NCI-H2196 treated with DMSO at 0.1 percent for 48 hours (cell line): ENCODE results near the gene EIPR1.

Source experiments
- DNase-seq: peaks from one replicate; lab custom pipeline; 2025; ENCODE audit not compliant: unreplicated experiment; lab: John Stamatoyannopoulos, UW

The EIPR1 gene

DNA sequence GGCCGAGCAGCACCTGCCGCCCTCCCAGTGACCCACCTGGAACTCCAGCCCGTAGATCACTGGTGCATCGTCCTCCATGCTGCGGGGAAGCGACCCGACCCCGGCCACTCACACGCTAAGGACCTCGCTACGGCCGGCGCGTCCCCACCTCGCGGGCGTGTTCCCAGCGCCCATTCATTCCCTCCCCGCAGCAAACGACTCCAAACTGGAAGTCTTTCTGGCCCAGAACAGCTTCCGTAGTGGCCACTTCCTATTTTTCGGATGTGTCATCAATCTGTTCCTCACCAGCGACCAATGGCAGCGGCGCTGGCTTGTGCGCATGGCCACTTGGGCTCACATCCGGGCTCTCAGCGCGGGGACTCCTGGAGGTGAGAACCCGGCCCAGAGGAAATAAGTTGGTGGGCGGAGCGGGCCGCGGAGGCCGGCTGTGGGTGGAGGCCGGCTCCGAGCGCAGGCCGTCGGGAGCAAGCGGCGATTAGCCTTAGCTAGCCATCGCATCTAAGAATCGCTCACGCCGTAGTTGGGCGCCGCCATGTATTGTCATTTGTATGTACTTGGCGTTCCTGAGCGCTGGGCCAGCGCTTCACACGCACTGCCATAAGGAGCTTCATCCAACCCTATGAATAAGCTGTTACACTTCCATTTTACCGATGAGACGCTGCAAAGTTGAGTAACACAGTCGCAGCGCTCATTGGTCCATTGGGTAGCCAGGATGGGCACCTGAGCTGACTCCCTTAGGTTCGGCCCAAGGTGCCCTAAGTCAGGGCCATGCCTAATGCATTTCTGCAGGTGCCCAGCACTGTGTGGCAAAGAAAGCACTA is at the start of gene EIPR1:
Gene EIPR1 (minus strand): TSS at position 207 of the 821 bp plus-strand sequence. CDS start 129 bp downstream, at position 78.
- peak; percentile 96 for DNase-seq

DNA sequence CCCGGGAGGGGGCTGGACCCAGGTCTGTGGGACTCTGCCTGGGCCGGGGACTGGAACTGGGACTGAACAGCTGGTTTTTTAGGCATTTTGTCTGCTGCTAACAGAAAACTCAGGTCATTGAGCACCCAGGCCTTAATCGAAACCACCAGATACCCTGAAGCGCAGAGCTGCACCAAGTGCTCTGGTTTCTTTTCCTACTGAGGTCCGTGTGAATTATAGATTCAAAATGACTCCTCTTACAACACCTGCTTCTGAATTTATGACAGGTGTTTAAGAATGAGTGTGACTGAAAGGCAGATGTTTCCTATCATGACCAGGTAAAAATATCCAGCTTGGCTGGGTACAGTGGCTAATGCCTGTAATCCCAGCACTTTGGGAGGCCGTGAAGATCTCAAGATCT is 49.7 kb upstream of the EIPR1 start:
- DNase-seq: no peak

DNA sequence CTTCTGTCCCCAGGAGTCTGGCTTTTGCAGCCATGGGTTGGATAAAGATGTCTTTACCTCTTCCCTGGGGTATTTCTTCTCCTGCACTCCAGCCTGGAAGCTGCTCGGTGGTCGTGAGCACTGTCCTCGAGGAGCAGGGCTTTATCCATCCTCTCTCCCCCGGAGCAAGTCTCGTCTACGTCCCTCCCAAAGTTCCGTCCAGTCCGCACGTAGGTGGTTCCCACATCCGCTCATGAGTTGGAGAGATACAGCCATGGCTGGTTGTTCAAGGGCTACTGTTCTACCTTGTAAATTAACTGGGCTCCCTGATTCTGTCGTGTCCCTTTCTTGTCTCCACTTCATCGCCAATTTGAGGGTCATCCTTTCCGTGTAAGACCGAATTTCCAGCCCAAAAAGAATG is 49.0 kb upstream of the EIPR1 start:
- no peak for DNase-seq

DNA sequence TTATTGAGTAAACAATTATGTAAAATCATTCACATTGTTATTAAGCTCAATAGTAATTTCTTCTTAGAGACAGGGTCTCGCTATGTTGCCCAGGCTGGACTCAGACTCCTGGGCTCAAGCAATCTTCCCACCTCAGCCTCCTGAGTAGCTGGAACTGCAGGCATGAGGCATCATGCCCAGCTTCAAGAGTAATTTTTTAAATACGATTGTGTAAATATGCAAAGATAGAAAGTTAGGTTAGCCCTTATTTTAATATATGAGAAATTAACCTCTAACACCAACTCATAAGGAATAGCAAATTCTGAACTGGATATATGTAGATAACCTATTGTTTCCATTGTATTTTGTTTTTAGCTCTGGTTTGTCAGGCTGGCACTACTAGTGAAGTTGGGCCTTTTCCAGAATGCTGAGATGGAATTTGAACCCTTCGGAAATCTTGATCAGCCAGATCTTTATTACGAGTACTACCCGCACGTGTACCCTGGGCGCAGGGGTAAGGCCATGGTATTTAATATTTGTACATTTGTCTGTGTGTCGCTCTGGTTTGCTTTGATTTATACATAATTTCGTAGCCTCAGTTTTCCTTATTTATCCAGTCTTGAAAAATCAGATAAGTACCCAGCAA is 46.7 kb upstream of the EIPR1 start:
- DNase-seq: no peak

DNA sequence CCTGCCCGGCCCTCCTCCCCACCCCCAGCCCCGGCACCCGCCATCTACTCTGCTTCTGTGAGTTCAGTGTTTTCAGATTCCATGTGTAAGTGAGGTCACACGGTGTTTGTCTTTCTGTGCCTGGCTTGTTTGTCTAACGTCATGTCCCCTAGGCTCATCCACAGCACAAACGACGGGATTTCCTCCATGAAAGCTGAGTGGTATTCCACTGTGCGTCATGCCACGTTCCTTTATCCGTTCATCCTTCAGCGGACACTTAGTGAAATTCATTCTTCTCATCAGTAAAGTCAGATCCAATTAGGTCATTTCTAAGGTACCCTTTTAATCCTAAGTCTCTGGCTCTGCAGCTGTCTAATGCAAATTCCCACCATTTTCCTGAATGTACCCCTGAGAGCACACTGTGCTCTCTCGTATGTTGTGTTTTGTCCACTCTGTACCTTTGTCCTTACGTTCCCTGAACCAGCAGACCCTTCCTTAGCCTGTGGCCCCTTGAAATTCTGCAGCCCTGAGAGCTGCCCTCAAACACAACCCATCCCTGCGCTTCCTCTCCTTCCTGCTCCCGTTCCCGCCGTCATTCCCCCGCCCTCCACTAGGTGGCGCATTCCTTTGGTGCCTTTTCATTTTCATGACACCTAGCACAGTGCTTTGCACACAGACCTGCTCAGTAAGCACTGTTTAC is 46.0 kb upstream of the EIPR1 start:
- DNase-seq: peak; percentile 11

DNA sequence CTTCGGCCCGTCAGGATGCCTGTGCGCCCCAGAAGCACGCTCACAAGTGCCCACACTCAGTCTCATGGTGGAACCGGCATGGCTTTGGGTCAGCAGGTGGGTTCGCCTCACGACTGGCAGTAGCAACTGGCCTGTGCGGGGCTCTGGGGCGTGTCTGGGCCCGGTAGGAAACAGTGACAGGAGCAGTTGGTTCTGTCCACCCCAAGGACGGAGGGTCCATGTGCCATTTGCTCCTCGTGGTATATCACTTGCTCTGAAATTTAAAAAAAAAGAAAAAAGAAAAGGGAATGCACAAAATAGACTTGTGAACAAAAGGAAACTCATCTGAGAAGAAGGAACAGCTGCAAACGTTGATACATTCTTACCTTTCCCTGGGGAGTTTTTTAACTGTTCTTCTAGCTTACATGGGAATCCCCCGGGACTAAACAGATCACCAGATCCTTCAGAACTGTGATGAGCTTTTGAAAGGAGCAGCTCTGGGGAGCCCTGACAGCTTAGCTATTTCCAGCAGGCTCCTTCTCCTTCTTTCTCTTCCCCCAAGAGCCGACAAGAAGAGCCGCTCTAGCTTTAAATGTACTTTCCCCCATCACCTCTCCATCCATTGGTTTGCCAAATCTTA is 44.7 kb upstream of the EIPR1 start:
- no peak for DNase-seq

DNA sequence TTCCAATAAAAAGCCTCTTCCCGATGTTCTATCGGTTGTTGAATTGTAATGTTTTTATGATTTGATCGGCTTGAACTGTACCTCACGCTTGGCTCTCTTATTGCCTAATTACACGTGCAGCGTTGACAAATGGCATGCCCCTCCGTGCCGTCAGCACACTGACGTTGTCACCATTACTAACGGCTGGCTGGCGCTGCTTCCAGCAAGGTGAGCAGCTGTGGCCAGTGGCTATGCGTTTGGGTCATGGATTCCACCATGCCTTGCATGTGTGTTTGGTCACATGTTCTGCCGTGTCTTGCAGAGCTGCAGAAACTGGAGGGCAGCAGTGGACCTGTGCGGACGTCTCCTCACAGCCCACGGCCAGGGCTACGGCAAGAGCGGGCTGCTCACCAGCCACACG is 44.0 kb upstream of the EIPR1 start:
- DNase-seq: no peak

DNA sequence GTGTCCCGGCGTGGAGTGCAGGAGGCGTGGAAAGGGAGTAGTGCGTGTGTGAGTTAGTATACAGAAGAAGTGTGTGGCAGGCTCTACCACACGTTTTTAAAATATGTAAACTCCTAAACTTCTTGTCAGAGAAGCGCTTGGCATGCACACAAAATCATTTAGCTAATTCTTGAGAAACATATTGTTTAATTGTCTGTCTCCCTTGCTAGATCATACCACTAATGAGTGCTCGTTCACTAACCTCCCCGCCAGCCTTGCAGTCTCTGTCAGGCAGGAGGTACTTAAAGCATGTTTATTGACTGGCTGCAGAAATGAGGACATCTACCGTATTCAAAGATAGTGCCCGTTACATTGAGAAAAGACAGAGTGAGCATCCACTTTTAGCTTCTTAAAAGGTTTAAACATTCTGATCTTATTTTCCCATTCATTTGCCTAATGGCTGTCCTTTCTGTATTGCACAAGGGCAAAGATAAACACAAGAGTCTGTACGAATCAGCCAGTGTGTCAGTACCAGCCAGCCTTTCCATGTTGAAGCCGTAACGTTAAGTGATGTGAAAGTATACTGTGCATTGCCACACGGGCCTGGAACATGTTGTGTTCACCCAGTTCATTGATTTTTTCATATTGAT is 43.3 kb upstream of the EIPR1 start:
- no peak for DNase-seq

DNA sequence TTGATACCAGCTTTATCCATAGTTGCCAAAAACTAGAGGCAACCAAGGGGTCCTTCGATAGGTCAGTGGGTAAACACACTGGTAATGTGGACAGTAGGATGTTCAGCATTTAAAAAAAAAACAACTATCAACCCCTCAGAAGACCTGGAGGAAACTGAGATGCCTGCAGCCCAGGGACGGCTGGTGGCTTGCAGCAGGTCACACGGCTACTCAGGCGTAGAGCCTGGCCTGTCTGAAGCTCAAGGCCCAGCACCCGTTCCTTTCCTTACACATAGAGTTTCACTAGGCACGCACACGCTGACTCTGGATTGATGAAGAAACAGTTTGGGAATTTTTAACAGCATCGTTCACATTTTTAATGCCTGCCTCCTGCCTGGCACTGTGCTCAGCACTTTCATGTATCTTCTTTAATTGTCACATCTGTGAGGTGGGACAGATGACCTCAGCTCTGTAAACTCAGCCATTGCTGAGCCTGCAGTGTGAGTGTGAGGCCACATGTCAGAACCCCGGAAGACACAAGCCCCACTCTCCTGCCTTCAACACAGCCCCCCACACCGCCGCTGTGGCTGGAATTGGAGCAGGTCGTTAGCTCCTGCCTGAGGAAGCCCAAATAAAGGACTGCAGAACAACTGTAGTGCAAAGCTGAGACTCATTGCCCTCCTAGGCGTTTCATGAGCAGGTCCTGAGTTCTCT is 42.6 kb upstream of the EIPR1 start:
- DNase-seq: no peak

DNA sequence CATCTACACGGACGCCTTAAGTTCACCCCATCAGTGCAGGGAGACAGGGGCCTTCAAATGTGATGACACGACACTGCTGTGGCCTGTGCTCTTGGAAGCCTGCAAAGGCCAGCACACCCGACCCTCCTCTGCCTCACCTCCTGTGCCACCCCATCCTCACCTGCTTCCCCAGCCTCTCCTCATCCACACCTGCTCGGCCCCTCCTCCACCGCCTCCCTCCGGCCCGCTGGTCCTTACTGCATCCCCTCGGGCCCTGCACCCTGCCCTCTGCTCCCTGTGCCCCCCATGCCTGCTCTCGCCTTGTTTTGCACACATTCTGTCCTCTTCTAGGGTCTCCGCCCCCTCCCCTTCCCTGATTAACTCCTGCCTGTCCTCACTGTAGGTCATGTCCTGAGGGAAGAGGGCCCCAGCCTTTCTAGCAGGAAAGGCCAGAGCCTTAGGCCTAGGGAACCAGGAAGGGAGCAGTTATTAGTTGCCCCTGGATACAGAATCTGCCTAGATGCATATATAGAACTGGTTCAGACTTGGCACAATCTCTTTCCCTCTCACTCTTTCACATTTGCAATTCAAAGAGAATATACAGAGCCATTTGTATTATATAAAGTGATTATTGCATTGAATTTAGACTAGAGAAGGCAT is 41.3 kb upstream of the EIPR1 start:
- DNase-seq: no peak

DNA sequence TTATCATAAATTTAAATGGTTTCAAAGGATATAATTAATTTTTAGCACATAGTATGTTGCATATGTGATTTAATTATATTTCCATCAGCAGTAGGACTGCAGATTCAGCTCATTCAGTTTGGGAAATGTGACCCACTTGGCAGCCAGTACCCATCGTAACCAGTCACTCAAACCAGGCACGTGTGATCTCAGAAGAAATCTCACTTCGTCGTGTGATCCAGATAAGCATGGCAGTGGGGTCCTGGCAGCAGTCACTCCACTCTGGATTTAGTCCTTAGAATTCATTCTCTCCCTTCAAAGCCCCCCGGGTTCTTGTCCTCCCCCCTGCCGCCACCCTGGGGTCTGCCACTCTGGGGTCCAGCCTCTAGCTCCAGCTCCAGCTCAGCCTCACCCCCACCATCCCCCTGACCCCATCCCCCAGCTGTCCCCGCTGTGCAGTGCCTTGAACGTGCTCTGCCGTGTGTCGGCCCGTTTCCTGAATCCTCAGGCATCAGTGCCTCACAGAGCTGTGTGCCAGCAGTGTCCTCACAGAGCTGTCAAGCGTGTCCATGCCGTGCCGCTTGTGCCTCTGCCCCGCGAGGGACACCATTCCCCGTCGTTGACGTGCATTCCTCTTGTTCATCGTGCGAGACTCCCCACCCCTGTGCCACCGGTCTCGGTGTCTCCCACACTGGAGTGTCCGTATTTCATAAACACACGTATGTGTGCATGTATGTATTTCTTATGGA is 36.7 kb upstream of the EIPR1 start:
- no peak for DNase-seq

DNA sequence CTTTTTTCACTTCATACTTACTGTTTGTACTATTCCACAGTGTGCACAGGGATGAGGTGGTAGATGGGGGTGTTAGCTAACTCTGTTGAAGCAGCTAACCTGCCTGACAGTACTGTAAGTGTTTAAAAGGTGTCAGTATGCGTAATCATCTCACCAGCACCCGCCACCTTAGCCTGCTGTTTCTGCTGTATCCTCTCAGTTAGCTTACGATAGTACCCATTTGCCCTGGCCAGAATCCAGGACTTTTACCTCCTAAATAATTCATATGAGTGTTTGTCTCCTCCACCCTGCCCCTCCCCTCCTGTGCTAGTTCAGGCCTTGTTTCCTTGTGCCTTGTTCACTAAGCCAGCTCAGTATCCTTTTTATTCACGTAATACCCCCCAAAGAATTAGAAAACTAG is 36.1 kb upstream of the EIPR1 start:
- peak; percentile 31 for DNase-seq

DNA sequence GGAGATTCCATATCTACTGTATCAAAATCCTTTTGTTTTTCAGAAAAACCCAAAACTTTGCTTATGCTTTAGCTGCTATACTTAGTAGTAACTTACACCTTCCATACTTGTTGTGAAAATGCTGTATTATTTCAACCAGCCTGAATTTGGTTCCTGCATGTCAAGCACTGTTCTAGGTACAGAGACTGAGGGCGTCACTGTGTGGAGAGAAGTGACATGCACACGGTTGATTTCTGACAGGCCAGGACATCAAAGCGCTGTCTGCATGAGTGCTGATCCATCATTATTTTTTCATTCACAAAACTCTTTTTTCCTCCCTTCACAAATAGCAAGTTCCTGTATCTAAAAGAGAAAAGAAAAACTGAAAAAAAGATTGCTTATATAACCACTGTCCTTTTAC is 33.5 kb upstream of the EIPR1 start:
- no peak for DNase-seq

DNA sequence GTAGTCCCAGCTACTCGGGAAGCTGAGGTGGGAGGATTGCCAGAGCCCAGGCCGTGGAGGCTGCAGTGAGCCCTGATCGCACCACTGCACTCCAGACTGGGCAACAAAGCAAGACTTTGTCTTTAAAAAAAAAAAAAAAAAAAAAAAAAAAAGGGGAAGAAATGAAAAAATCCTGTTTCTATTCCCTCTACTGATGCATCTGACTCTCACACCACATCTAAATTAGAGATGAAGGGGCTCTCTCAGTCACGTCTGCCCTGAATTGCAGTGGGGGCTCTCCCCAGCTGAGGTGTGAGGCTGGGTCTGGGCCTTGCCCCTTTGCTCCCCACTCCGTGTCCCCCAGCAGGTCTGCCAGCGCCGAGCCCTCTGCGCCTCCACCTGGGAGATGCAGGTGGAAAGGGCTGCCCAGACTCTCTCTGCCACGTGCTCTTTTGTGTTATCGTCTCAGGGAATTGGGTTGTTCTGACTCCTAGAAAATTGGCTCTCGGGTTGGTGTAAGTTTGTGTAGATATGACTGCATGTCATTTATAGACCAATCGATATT is 32.1 kb upstream of the EIPR1 start:
- no peak for DNase-seq

DNA sequence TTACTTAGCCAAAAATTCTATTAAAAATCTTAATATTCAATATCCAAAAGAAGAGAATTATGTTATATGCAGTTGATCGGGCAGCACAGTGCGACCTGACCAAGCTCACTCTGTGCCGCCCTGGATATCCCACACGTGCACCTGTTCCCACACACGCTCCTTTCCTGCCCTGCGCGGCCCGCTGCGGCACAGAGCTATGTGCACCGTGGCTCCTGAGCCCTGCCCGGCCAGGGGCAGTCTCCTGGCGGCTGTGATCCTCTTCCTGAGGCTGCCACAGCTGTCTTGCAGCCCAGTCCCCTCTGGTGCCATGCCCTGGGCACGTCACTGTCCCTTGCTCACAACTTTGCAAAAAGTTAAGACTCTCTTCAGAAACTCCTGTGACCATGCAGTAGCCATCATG is 31.2 kb upstream of the EIPR1 start:
- no peak for DNase-seq

DNA sequence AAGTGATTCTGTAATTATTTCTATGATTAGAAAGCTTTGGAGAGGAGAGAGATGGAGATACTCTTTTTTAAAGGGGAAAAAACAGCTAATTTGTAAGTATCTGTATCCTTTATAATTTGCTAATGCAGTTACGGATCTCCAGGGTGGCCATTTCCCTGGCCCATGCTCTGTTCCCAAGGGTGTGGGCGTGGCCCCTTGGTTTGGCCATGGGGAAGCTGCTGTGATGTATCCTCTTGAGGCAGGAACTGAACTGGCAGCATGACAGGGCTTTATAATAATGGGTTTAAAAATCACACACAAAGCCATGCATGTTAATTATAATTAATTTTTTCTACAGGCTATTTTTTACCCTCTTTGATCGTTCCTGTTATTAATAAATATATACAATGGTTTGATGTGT is 28.9 kb upstream of the EIPR1 start:
- DNase-seq: no peak

DNA sequence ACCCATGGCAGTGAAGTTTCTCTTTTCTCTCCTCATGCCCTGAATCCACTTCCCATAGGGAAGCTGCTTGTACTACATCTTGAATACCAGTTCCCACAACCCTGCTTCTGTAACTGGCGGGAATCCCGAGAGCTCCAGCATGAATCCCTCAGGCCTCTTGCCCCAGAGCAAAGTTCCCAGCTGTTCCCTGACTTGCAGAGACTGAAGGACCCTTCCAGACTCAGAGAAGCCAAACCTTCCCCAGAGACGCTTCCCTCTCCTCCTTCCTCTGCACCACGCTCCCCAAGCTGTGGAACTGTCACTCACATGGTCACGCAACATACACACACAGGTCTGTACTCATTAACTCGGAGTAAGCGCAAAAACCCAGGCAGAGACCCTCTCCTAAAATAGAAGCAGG is 28.3 kb upstream of the EIPR1 start:
- DNase-seq: no peak

DNA sequence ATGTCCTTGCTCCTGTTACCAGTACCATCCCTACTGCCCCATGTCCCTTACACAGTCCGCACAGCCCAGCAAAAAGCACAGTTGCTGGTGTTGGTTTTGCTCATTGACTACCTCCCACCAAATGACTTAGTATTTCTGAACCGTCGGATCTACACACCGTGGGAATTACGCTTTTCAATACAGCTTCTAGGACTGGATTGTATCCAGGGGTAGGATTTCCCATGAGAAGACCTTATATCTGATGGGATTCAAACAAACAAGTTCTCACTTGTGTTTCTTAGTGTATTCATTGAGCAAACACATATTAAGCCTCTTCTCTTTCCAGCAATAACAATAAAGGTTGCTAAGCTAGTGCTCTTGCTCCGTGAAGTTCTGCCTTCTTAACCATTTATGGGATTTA is 27.7 kb upstream of the EIPR1 start:
- DNase-seq: no peak

DNA sequence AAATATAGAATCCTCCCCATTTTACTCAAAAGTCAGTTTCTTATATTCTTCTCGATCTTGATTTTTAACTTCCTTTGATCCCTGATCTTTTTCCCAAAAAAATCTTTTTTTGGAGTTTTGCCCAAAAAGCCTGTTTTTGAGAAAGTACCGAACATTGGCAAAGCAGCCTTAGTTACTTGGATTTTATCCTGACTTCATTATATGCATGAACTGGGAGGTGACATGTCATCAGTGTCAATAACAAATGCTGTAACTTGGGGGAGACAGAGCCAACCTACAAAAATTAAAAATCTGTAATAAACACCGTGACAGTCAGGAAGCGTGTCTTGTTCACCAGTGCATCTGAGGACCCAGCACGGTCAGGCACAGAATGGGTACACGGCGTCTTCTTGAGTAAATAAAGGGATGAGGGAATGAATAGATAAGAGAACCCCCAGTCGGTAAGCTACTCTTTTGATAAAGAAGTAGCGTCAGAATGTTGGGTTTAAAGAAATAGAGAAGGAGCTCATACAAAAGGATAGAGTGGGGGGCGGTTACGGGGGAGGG is 26.8 kb upstream of the EIPR1 start:
- DNase-seq: no peak
